GM18951 (cell line): Measurements from ENCODE around the gene NT5DC1.

ENCODE experiments used
- POLR2A ChIP-seq: IDR thresholded peaks from 4 replicates; pipeline ENCODE4 v1.6.1; 2011; ENCODE audit warnings: mild to moderate bottlenecking; ENCODE audit not compliant: insufficient read length, insufficient read depth; ENCODE audit errors: extremely low read depth
- in situ Hi-C: fragments of 300-500 bp; cut with MboI; formaldehyde crosslinking; loops from one replicate; pipeline ENCODE4 v1.12.0; 2022; ENCODE audit warnings: low sequenced_read_pairs, mixed read lengths, inconsistent platforms; ENCODE audit not compliant: unreplicated experiment

Gene NT5DC1

GRCh38 chr6:116169880-116170279 is 69.2 kb downstream of the NT5DC1 start:
- in situ Hi-C loops, result no loop called here
- no peak for TF ChIP-seq POLR2A

- TF ChIP-seq POLR2A, result no peak
- in situ Hi-C loops, result no loop called here
Measured at GRCh38 chr6:116170358-116171057, 69.9 kb downstream of the NT5DC1 start.

GRCh38 chr6:116173928-116174327 is 73.3 kb downstream of the NT5DC1 start:
- no peak for TF ChIP-seq POLR2A
- in situ Hi-C loops, result no loop called here

GRCh38 chr6:116175344-116175743 is 74.7 kb downstream of the NT5DC1 start:
- in situ Hi-C loops, result no loop called here
- TF ChIP-seq POLR2A, result no peak

GRCh38 chr6:116176596-116176995 is 75.9 kb downstream of the NT5DC1 start:
- no peak for TF ChIP-seq POLR2A
- in situ Hi-C loops, result no loop called here

GRCh38 chr6:116180375-116180774 is 79.7 kb downstream of the NT5DC1 start:
- no peak for TF ChIP-seq POLR2A
- in situ Hi-C loops, result no loop called here

- in situ Hi-C loops, result no loop called here
- no peak for TF ChIP-seq POLR2A
Measured at GRCh38 chr6:116189472-116189871, 88.8 kb downstream of the NT5DC1 start.

GRCh38 chr6:116190550-116190949 is 89.9 kb downstream of the NT5DC1 start:
- no peak for TF ChIP-seq POLR2A
- in situ Hi-C loops, result no loop called here

GRCh38 chr6:116191881-116192280 is 91.2 kb downstream of the NT5DC1 start:
- TF ChIP-seq POLR2A, result no peak
- in situ Hi-C loops, result no loop called here

GRCh38 chr6:116192786-116193185 is 92.1 kb downstream of the NT5DC1 start:
- TF ChIP-seq POLR2A, result no peak
- in situ Hi-C loops, result no loop called here

- in situ Hi-C loops, result no loop called here
- no peak for TF ChIP-seq POLR2A
Measured at GRCh38 chr6:116196841-116197240, 96.2 kb downstream of the NT5DC1 start.

GRCh38 chr6:116200619-116201249 is 100.1 kb downstream of the NT5DC1 start:
- in situ Hi-C loops, result no loop called here
- TF ChIP-seq POLR2A, result no peak

GRCh38 chr6:116201538-116201937 is 100.9 kb downstream of the NT5DC1 start:
- TF ChIP-seq POLR2A, result no peak
- in situ Hi-C loops, result no loop called here

GRCh38 chr6:116205281-116205680 is 104.6 kb downstream of the NT5DC1 start:
- no peak for TF ChIP-seq POLR2A
- in situ Hi-C loops, result no loop called here

- TF ChIP-seq POLR2A, result no peak
- in situ Hi-C loops, result no loop called here
Measured at GRCh38 chr6:116206231-116206903, 105.7 kb downstream of the NT5DC1 start.
